ACHN (cell line): ENCODE results near the gene TTC28.
A peak's percentile ranks its signal among the peaks of the same experiment; 100 is the strongest.
"Not testable (repeated sequence)": the region's sequence is repeated elsewhere in the genome, so short reads cannot be mapped to it uniquely, and the experiment has no call there.

ENCODE experiments used
- DNase-seq: peaks from one replicate; pipeline ENCODE4 v3.0.0-alpha.2; 2015
- in situ Hi-C: cut with HindIII; loops from 2 replicates; pipeline ENCODE4 v1.10.0; 2017; ENCODE audit warnings: low sequenced_read_pairs, low pct_ligation_motif_present, low pct_unique_long_range_greater_than_20kb

Gene TTC28

GRCh38 chr22:28620244-28620922 is 59.3 kb downstream of the TTC28 start:
- in situ Hi-C loops: no loop called here
- DNase-seq: no peak

- in situ Hi-C loops: no loop called here
These were observed 60.4 kb downstream of the TTC28 start for GRCh38 chr22:28619236-28619635.

GRCh38 chr22:28615423-28615822 is 64.2 kb downstream of the TTC28 start:
- in situ Hi-C loops, DNase-seq: not testable (repeated sequence)

More at GRCh38 chr22:28619236-28619635, 60.4 kb downstream of the TTC28 start:
- DNase-seq: no peak

GRCh38 chr22:28609921-28610320 is 69.7 kb downstream of the TTC28 start:
- no peak for DNase-seq
- in situ Hi-C loops: no loop called here

- in situ Hi-C loops: no loop called here
- no peak for DNase-seq
These were observed 71.1 kb downstream of the TTC28 start for GRCh38 chr22:28608546-28608945.

GRCh38 chr22:28607795-28608194 is 71.8 kb downstream of the TTC28 start:
- in situ Hi-C loops: no loop called here
- DNase-seq: no peak

- DNase-seq: no peak
- in situ Hi-C loops: no loop called here
These were observed 74.5 kb downstream of the TTC28 start for GRCh38 chr22:28604966-28605761.

- DNase-seq: no peak
- in situ Hi-C loops: no loop called here
These were observed 77.7 kb downstream of the TTC28 start for GRCh38 chr22:28601915-28602314.

- in situ Hi-C loops: no loop called here
- peak; percentile 56 for DNase-seq
These were observed 79.0 kb downstream of the TTC28 start for GRCh38 chr22:28600546-28601143.

- in situ Hi-C loops: no loop called here
- no peak for DNase-seq
These were observed 79.9 kb downstream of the TTC28 start for GRCh38 chr22:28599693-28600092.

- DNase-seq: no peak
- in situ Hi-C loops: no loop called here
These were observed 82.0 kb downstream of the TTC28 start for GRCh38 chr22:28597665-28598064.

- in situ Hi-C loops: no loop called here
- peak; percentile 67 for DNase-seq
These were observed 84.7 kb downstream of the TTC28 start for GRCh38 chr22:28594797-28595462.

- in situ Hi-C loops: no loop called here
- DNase-seq: no peak
These were observed 85.4 kb downstream of the TTC28 start for GRCh38 chr22:28594076-28594796.

- DNase-seq: no peak
- in situ Hi-C loops: no loop called here
These were observed 86.3 kb downstream of the TTC28 start for GRCh38 chr22:28593299-28593698.

GRCh38 chr22:28589102-28589750 is 90.4 kb downstream of the TTC28 start:
- no peak for DNase-seq
- in situ Hi-C loops: no loop called here

GRCh38 chr22:28585324-28585723 is 94.3 kb downstream of the TTC28 start:
- DNase-seq: no peak
- in situ Hi-C loops: no loop called here

GRCh38 chr22:28582806-28583205 is 96.8 kb downstream of the TTC28 start:
- in situ Hi-C loops: no loop called here
- no peak for DNase-seq

- no peak for DNase-seq
- in situ Hi-C loops: no loop called here
These were observed 98.6 kb downstream of the TTC28 start for GRCh38 chr22:28581016-28581415.
